ENCODE data around the gene PLAC9.

DNA sequence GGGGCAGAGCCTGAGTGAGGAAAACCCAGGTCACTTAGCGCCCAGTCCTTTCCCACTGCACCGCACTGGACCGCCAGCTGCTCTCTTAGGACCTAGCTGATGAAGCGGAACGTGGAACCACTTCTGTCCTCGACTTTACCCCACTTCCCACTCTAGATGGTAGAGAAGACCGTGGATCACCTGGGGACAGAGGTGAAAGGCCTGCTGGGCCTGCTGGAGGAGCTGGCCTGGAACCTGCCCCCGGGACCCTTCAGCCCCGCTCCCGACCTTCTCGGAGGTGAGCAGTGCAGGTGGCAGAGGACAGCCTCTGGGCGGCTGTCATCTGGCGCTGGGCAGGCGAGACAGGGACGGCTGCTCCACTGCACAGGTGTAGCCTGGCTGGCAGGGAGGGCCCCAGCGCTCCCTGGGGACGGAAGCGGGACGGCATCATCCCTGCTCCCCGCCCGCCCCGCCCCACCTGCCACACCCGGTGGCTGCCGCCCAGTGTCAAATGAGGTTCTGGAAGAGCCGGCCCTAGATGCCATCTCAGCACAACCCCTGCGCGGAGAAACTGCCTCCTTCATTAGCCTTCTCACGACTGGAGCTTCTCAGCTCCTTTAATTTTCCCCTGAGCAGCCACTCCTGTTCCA, 11.7 kb downstream of the PLAC9 start:
- TF ChIP-seq, protein P1, sequence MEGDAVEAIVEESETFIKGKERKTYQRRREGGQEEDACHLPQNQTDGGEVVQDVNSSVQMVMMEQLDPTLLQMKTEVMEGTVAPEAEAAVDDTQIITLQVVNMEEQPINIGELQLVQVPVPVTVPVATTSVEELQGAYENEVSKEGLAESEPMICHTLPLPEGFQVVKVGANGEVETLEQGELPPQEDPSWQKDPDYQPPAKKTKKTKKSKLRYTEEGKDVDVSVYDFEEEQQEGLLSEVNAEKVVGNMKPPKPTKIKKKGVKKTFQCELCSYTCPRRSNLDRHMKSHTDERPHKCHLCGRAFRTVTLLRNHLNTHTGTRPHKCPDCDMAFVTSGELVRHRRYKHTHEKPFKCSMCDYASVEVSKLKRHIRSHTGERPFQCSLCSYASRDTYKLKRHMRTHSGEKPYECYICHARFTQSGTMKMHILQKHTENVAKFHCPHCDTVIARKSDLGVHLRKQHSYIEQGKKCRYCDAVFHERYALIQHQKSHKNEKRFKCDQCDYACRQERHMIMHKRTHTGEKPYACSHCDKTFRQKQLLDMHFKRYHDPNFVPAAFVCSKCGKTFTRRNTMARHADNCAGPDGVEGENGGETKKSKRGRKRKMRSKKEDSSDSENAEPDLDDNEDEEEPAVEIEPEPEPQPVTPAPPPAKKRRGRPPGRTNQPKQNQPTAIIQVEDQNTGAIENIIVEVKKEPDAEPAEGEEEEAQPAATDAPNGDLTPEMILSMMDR (IDR thresholded peaks at IDR 0.05; ENCODE audit: extremely low read depth in 1 of 2, insufficient read depth in 1 of 2, low read depth in 1 of 2, low read length in 2 of 2), result no peak
- TF ChIP-seq POLR2A (IDR thresholded peaks at IDR 0.05; ENCODE audit: low read depth, low read length), result peak; percentile 25
- TF ChIP-seq POLR2AphosphoS5 (IDR thresholded peaks at IDR 0.05; ENCODE audit: insufficient read depth, low read depth, low read length), result no peak
- TF ChIP-seq, protein P2, sequence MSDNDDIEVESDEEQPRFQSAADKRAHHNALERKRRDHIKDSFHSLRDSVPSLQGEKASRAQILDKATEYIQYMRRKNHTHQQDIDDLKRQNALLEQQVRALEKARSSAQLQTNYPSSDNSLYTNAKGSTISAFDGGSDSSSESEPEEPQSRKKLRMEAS (IDR thresholded peaks at IDR 0.05; ENCODE audit: insufficient read depth, insufficient read length), result no peak
- no peak for TF ChIP-seq FOS (IDR thresholded peaks at IDR 0.05; ENCODE audit: borderline replicate concordance, insufficient read depth, low read length)
- TF ChIP-seq GATA2 (IDR thresholded peaks at IDR 0.05; ENCODE audit: insufficient read depth, insufficient read length, low read depth, low read length), result no peak
- no peak for TF ChIP-seq JUN (IDR thresholded peaks at IDR 0.05; ENCODE audit: borderline replicate concordance, insufficient read depth, insufficient read length, low read depth)
- no peak for TF ChIP-seq EZH2 (IDR thresholded peaks at IDR 0.05; ENCODE audit: borderline replicate concordance, low read depth, low read length, severe bottlenecking)
